ENCODE measurements around the gene ARL6IP4. TPM values are rescaled to one million over a fixed set of nuclear protein-coding genes. Genes with fewer than 3 reads are reported as not detected.

ARL6IP4 gene
- total RNA-seq, 1 experiment from 2014 or later, result 133 TPM

DNA sequence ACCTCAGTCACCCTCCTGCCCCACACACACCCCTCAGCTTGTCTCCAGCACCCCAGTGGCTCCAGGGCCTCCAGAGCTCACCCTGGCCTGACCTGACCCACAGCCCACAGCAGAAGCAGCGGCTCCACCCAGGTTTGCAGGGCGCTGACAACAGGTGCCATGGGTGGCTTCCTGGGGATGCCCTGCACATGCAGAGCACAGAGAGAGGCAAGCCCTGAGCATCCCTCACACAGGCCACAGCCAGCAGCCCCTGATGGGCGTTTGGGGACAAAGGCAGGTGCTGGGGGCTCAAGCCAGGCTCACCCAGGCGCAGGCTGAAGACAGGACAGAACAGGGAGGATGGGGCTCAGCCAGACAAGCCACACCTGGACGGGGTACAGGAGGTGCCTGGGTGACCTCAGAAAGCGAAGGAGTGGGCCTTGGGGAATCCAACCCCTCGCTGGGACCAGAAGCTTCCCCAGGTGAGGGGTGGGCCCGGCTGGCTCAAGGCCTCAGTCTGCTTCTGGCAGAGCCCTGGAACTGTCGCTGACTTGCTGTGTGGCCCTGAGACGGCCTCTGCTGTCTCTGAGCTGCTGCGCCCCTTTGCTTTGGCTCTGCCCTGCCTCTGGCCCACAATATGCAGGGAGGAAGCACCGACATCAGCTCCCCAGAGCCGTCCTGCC lies 10.6 kb downstream of the ARL6IP4 start (continued):
- TF ChIP-seq, protein P1, sequence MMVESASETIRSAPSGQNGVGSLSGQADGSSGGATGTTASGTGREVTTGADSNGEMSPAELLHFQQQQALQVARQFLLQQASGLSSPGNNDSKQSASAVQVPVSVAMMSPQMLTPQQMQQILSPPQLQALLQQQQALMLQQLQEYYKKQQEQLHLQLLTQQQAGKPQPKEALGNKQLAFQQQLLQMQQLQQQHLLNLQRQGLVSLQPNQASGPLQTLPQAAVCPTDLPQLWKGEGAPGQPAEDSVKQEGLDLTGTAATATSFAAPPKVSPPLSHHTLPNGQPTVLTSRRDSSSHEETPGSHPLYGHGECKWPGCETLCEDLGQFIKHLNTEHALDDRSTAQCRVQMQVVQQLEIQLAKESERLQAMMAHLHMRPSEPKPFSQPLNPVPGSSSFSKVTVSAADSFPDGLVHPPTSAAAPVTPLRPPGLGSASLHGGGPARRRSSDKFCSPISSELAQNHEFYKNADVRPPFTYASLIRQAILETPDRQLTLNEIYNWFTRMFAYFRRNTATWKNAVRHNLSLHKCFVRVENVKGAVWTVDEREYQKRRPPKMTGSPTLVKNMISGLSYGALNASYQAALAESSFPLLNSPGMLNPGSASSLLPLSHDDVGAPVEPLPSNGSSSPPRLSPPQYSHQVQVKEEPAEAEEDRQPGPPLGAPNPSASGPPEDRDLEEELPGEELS (CRISPR knock-in tag; IDR thresholded peaks at IDR 0.05), result no peak

DNA sequence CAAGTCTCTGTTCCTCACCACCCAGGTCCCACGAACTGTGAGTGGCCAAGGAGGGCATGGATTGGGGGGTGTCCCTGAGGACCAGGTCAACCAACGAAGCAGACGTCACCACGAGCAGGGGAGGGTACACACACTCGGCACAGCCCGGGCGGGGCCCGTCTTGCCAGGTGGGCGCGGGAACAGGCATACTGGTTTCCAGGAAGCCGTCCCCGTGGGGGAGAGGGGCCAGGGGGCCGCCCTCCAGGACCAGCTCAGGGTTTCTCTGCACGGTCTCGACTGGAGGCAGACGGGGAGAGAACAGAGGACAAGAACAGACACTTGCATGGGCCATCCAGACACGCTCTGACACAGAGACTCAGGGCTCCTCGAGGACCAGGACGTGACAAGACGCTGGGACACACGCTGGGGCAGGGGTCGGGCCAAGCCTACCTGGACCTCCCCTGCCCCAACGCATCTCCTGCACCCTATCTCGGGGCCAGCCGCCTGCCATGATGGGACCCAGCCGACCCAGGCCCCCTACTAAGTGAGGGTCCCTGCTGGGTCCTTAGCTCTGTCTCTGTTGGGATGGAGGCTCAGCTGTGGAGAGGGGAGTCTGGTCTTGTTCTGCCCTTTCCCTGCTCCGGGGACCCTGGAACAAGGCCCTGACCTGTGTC lies 11.3 kb downstream of the ARL6IP4 start:
- ATAC-seq (no peak), DNase-seq (ENCODE audit: low spot score) (no peak)
- no peak overlapping the region for H3K27ac Mint-ChIP-seq
- TF ChIP-seq SMAD3 (CRISPR knock-in tag; IDR thresholded peaks at IDR 0.05; ENCODE audit: borderline replicate concordance) (no peak), CREB1 (CRISPR knock-in tag; IDR thresholded peaks at IDR 0.05) (no peak), FOXJ3 (CRISPR knock-in tag; IDR thresholded peaks at IDR 0.05; ENCODE audit: borderline replicate concordance) (no peak), MYBL2 (CRISPR knock-in tag; IDR thresholded peaks at IDR 0.05) (no peak), ZNF138 (CRISPR knock-in tag; conservative IDR thresholded peaks at IDR 0.05) (no peak)
- TF ChIP-seq, protein P2, sequence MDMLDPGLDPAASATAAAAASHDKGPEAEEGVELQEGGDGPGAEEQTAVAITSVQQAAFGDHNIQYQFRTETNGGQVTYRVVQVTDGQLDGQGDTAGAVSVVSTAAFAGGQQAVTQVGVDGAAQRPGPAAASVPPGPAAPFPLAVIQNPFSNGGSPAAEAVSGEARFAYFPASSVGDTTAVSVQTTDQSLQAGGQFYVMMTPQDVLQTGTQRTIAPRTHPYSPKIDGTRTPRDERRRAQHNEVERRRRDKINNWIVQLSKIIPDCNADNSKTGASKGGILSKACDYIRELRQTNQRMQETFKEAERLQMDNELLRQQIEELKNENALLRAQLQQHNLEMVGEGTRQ (CRISPR knock-in tag; IDR thresholded peaks at IDR 0.05), result no peak
- TF ChIP-seq, protein P3, sequence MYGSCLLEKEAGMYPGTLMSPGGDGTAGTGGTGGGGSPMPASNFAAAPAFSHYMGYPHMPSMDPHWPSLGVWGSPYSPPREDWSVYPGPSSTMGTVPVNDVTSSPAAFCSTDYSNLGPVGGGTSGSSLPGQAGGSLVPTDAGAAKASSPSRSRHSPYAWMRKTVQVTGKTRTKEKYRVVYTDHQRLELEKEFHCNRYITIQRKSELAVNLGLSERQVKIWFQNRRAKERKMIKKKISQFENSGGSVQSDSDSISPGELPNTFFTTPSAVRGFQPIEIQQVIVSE (CRISPR knock-in tag; IDR thresholded peaks at IDR 0.05; ENCODE audit: borderline replicate concordance), result no peak
- H3K27me3 Mint-ChIP-seq (ENCODE audit: low read depth), result no peaks in the 10 kb centered on the region
- POLR2A ChIA-PET, result interaction anchor here (0.6 kb wide), 1 partner anchor 172 kb away, joined by 4 read pairs; no protein-coding TSS in a partner anchor
- H3K4me3 Mint-ChIP-seq, result no peak overlapping the region
- H3K4me1 Mint-ChIP-seq, result no peaks in the 10 kb centered on the region
- no peaks in the 10 kb centered on the region for H3K36me3 Mint-ChIP-seq
- CTCF ChIA-PET, result interaction anchor here (0.6 to 1.4 kb wide), 5 partner anchors 35 to 918 kb away, joined by 3 to 7 read pairs (median 3); no protein-coding TSS in a partner anchor
- no peaks in the 10 kb centered on the region for H3K9me3 Mint-ChIP-seq

DNA sequence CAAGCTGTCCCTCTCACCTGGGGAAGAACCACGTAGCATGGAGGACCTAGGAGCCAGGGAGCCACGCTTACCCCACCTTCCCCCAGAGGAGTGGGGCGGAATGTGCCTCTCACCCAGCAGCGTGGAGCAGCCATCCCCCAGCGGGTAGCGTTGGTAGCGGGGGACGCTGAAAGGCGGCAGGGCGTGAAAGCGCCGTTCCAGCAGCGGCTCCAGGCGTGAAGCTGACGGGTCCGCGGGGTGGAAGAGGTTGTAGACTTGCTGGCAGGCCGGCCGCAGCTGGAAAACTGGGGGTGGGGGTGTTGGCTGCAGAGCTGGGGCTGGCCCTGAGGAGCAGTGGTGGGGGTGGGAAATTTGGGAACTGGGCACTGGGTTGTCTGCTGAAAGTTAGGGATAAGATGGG lies 11.9 kb downstream of the ARL6IP4 start:
- no peaks in the 10 kb centered on the region for H3K4me1 Mint-ChIP-seq
- ATAC-seq (no peak), DNase-seq (ENCODE audit: low spot score) (no peak)
- H3K4me3 Mint-ChIP-seq, result no peak overlapping the region
- no peaks in the 10 kb centered on the region for H3K27me3 Mint-ChIP-seq (ENCODE audit: low read depth)
- ChIA-PET CTCF (interaction anchor here (0.6 to 1.4 kb wide), 5 partner anchors 34 to 918 kb away, joined by 3 to 7 read pairs (median 3); no protein-coding TSS in a partner anchor), POLR2A (no interaction called here)
- H3K9me3 Mint-ChIP-seq, result no peaks in the 10 kb centered on the region
- no peaks in the 10 kb centered on the region for H3K36me3 Mint-ChIP-seq
- H3K27ac Mint-ChIP-seq, result no peak overlapping the region
- TF ChIP-seq, protein P4, sequence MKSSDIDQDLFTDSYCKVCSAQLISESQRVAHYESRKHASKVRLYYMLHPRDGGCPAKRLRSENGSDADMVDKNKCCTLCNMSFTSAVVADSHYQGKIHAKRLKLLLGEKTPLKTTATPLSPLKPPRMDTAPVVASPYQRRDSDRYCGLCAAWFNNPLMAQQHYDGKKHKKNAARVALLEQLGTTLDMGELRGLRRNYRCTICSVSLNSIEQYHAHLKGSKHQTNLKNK (CRISPR knock-in tag; IDR thresholded peaks at IDR 0.05), result no peak
- TF ChIP-seq OVOL2 (CRISPR knock-in tag; IDR thresholded peaks at IDR 0.05; ENCODE audit: borderline replicate concordance) (no peak), NFATC4 (CRISPR knock-in tag; IDR thresholded peaks at IDR 0.05) (no peak), MXD4 (CRISPR knock-in tag; IDR thresholded peaks at IDR 0.05; ENCODE audit: borderline replicate concordance) (no peak), ZNF396 (CRISPR knock-in tag; IDR thresholded peaks at IDR 0.05; ENCODE audit: borderline replicate concordance) (no peak), ZNF263 (CRISPR knock-in tag; IDR thresholded peaks at IDR 0.05; ENCODE audit: low read depth) (no peak), FOXP1 (CRISPR knock-in tag; IDR thresholded peaks at IDR 0.05; ENCODE audit: borderline replicate concordance) (no peak), NR2C2 (CRISPR knock-in tag; IDR thresholded peaks at IDR 0.05) (no peak), ZNF671 (CRISPR knock-in tag; IDR thresholded peaks at IDR 0.05) (no peak), PRRX2 (CRISPR knock-in tag; IDR thresholded peaks at IDR 0.05) (no peak), ESRRA (CRISPR knock-in tag; IDR thresholded peaks at IDR 0.05; ENCODE audit: borderline replicate concordance) (no peak), NFYB (CRISPR knock-in tag; conservative IDR thresholded peaks at IDR 0.05; ENCODE audit: low read depth) (no peak)
- TF ChIP-seq, protein P5, sequence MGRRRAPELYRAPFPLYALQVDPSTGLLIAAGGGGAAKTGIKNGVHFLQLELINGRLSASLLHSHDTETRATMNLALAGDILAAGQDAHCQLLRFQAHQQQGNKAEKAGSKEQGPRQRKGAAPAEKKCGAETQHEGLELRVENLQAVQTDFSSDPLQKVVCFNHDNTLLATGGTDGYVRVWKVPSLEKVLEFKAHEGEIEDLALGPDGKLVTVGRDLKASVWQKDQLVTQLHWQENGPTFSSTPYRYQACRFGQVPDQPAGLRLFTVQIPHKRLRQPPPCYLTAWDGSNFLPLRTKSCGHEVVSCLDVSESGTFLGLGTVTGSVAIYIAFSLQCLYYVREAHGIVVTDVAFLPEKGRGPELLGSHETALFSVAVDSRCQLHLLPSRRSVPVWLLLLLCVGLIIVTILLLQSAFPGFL (CRISPR knock-in tag; IDR thresholded peaks at IDR 0.05; ENCODE audit: borderline replicate concordance), result no peak
- TF ChIP-seq, protein P6, sequence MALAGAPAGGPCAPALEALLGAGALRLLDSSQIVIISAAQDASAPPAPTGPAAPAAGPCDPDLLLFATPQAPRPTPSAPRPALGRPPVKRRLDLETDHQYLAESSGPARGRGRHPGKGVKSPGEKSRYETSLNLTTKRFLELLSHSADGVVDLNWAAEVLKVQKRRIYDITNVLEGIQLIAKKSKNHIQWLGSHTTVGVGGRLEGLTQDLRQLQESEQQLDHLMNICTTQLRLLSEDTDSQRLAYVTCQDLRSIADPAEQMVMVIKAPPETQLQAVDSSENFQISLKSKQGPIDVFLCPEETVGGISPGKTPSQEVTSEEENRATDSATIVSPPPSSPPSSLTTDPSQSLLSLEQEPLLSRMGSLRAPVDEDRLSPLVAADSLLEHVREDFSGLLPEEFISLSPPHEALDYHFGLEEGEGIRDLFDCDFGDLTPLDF (CRISPR knock-in tag; IDR thresholded peaks at IDR 0.05), result no peak
- TF ChIP-seq, protein P7, sequence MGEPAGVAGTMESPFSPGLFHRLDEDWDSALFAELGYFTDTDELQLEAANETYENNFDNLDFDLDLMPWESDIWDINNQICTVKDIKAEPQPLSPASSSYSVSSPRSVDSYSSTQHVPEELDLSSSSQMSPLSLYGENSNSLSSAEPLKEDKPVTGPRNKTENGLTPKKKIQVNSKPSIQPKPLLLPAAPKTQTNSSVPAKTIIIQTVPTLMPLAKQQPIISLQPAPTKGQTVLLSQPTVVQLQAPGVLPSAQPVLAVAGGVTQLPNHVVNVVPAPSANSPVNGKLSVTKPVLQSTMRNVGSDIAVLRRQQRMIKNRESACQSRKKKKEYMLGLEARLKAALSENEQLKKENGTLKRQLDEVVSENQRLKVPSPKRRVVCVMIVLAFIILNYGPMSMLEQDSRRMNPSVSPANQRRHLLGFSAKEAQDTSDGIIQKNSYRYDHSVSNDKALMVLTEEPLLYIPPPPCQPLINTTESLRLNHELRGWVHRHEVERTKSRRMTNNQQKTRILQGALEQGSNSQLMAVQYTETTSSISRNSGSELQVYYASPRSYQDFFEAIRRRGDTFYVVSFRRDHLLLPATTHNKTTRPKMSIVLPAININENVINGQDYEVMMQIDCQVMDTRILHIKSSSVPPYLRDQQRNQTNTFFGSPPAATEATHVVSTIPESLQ (CRISPR knock-in tag; IDR thresholded peaks at IDR 0.05), result no peak
- TF ChIP-seq, protein P2 (CRISPR knock-in tag; IDR thresholded peaks at IDR 0.05), result no peak

All from WTC11 (cell line).